AG09309 (cell line): ENCODE data around the gene COG5.

Experiments
- DNase-seq: peaks from one replicate; pipeline ENCODE4 v3.0.0-alpha.2; 2010; ENCODE audit warnings: low read depth
- H3K4me3 ChIP-seq: 2 replicates; pipeline ENCODE4 v1.5.1; 2011; ENCODE audit warnings: mild to moderate bottlenecking, low read depth, low read length, moderate library complexity; ENCODE audit not compliant: control insufficient read depth
- TF ChIP-seq, protein P1 (sequence below): IDR thresholded peaks from 2 replicates; pipeline ENCODE4 v1.5.1; 2011; ENCODE audit warnings: mild to moderate bottlenecking, low read depth, low read length, inconsistent platforms; ENCODE audit not compliant: insufficient read depth, control insufficient read depth; ENCODE audit errors: missing control alignments

The COG5 gene

DNA sequence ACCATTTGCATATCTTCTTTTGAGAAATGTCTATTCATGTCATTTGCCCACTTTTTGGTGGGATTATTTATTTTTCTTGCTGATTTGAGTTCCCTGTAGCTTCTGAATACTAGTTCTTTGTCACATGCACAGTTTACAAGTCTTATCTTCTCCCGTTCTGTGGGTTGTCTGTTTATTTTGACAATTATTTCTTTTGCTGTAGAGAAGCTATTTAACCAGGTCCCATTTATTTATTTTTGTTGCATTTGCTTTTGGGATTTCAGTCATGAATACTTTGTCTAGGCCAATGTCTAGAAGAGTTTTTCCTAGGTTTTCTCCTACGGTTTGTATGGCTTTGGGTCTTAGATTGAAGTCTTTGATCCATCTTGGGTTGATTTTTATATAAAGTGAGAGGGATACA lies 60.9 kb downstream of the COG5 start:
- TF ChIP-seq, protein P1, sequence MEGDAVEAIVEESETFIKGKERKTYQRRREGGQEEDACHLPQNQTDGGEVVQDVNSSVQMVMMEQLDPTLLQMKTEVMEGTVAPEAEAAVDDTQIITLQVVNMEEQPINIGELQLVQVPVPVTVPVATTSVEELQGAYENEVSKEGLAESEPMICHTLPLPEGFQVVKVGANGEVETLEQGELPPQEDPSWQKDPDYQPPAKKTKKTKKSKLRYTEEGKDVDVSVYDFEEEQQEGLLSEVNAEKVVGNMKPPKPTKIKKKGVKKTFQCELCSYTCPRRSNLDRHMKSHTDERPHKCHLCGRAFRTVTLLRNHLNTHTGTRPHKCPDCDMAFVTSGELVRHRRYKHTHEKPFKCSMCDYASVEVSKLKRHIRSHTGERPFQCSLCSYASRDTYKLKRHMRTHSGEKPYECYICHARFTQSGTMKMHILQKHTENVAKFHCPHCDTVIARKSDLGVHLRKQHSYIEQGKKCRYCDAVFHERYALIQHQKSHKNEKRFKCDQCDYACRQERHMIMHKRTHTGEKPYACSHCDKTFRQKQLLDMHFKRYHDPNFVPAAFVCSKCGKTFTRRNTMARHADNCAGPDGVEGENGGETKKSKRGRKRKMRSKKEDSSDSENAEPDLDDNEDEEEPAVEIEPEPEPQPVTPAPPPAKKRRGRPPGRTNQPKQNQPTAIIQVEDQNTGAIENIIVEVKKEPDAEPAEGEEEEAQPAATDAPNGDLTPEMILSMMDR = no peak
- H3K4me3 ChIP-seq = no peak overlapping the region
- DNase-seq = no peak

DNA sequence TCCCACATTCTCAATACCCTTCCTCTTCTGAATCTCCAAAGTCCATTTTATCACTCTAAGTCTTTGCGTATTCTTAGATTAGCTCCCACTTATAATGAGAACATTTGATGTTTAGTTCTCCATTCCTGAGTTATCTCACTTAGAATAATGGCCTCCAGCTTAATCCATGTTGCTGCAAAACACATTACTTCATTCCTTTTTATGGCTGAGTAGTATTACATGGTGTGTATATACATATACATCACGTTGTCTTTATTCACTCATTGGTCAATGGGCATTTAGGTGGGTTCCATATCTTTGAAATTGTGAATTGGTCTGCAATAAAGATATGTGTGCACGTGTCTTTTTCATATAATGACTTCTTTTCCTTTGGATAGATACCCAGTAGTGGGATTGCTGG lies 61.6 kb downstream of the COG5 start:
- no peak overlapping the region for H3K4me3 ChIP-seq
- TF ChIP-seq, protein P1 = no peak
- DNase-seq = no peak

DNA sequence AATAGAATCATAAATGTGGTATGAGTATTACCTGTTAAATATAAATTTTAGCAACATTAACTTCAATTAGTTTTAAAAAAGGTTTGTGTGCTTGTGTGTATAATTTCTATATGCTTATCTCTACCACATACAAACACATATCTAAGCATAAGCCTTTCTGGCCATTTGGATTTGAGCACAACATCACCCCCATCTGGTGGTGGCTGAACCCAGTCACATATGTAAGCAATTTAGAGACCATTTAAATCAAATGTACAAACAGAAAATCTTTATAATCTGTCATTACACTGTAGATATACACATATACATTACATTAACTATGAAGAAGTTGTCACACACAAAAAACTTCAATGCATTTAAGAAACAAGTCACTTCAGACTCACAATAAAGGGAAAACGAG lies 62.1 kb downstream of the COG5 start:
- DNase-seq = no peak
- TF ChIP-seq, protein P1 = peak; percentile 47
- H3K4me3 ChIP-seq = no peak overlapping the region

DNA sequence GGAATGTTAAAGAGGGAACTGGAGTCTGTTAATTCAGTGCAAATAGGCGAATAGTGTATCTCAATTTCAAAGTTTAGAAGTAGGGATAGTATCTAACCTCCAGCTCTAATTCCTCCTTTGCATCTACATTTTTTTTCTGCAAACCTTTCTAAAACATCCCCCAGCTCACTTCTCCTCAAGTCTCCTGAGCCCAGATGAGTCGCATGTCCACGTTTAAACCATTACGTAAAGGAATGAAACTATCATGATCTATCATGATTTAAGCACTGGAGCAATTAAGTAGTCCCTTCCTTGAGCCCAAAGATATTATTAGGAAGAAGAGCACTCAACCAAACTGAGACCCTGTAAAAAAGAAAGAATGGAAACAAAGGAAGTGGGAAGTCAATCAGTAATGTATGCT lies 64.0 kb downstream of the COG5 start:
- TF ChIP-seq, protein P1 = no peak
- no peak overlapping the region for H3K4me3 ChIP-seq
- no peak for DNase-seq

DNA sequence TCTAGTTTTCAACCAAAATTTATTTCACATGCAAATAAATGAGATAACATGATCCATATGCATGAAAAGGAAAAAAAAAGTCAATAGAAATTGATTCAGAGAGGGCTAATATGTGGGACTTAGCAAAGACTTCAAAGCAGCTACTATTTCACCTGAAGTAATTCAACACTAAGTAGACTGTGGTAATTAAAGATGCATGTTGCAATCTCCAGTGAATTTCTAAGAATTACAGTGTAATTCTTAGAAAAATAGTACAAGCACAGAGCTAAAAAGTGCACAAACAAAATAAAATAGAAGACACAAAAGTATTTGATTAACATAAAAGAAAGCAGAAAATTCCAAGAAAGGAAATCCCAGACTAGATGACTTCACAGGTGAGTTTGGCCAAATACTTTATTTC lies 68.2 kb downstream of the COG5 start:
- TF ChIP-seq, protein P1 = no peak
- H3K4me3 ChIP-seq = no peak overlapping the region
- no peak for DNase-seq

DNA sequence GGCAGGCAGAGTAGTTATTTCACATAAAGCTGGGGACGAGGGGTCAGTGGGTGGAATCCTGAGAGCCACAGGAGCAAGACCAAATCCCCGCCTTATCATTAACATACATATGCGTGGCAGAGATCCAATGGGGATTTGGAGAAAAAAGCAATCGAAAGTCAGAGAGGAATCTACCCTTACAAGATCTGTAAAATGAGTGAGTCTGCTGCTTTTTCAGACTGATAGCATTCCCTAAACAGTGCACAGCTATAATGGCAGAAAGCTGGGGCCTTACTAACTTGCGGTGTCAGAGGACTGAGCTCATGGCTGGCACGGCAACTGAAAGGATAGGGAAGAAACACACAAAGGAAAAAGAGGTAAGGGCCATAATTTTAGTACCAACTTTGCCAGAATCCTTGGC lies 68.8 kb downstream of the COG5 start:
- TF ChIP-seq, protein P1 = no peak
- no peak for DNase-seq
- no peak overlapping the region for H3K4me3 ChIP-seq

DNA sequence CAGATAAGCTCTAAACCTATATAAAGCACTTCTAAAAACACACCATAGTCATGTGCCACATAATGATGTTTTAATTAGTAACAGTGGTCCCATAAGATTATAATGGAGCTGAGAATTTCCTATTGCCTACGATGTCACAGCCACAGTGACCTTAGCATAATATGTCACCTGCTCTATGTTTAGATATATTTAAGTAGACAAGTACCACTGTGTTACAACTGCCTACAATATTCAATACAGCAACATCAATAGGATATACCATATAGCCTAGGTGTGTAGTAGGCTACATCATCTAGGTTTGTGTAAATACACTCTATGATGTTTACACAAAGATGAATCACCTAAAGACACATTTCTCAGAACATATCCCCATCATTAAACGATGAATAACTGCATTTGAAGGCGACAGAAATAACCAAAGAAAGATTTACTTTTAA lies 69.4 kb downstream of the COG5 start:
- DNase-seq = no peak
- no peak overlapping the region for H3K4me3 ChIP-seq
- TF ChIP-seq, protein P1 = no peak
